Natural killer cell treated with Interleukin-12 subunit alpha and Interleukin-12 subunit beta and Interleukin-15 and Interleukin-18, amount 100 ng/mL, for 72 hours (primary cell): ENCODE results near the gene CCDC12. TPM values are rescaled to one million over a fixed set of nuclear protein-coding genes. Genes with fewer than 3 reads are reported as not detected.

ENCODE experiments used
- ATAC-seq, 2 donors: fragments of 150-1000 bp; cut with Tn5 transposase in 1 of 2; sonication (Bioruptor Pico), chemical (Tn5 transposase) in 1 of 2; 2 replicates each; pipeline ENCODE4 v1.10.0; 2021
- DNase-seq: peaks from one replicate; pipeline ENCODE4 v3.0.0; 2022; ENCODE audit warnings: low spot score
- H3K27ac Mint-ChIP-seq, 2 donors: 1 replicate in 1 of 2; 2 replicates in 1 of 2; pipeline ENCODE4 v1.8.0; 2022; ENCODE audit warnings: mixed read lengths in 2 of 2, mild to moderate bottlenecking in 1 of 2, moderate library complexity in 1 of 2
- H3K27me3 Mint-ChIP-seq, 2 donors: 1 replicate in 1 of 2; 2 replicates in 1 of 2; pipeline ENCODE4 v1.8.0; 2022; ENCODE audit warnings: mixed read lengths in 2 of 2
- H3K36me3 Mint-ChIP-seq: one replicate; pipeline ENCODE4 v1.8.0; 2022; ENCODE audit warnings: mixed read lengths
- H3K4me1 Mint-ChIP-seq, 2 donors: 1 replicate in 1 of 2; 2 replicates in 1 of 2; pipeline ENCODE4 v1.8.0; 2022; ENCODE audit warnings: low read depth in 2 of 2, mixed read lengths in 2 of 2, mild to moderate bottlenecking in 1 of 2
- H3K4me3 Mint-ChIP-seq: one replicate; pipeline ENCODE4 v1.8.0; 2022; ENCODE audit warnings: mixed read lengths
- H3K9me3 Mint-ChIP-seq: 2 replicates; pipeline ENCODE4 v1.8.0; 2022; ENCODE audit warnings: mixed read lengths
- total RNA-seq, 2 donors: library from RNA; stranded (reverse); gene quantifications; one replicate each; pipeline ENCODE4 v1.2.3, GENCODE V29; 2022

Gene CCDC12
- total RNA-seq, 2 donors from 2014 or later, result 58.0 to 89.8 TPM

GRCh38 chr3:46926039-46926438 is 50.5 kb downstream of the CCDC12 start:
- Mint-ChIP-seq H3K9me3 (peaks cover 4% of the 10 kb centered on the region), H3K4me1 (peaks cover 56 to 62% of the 10 kb centered on the region in 2 donors), H3K36me3 (peaks cover 12% of the 10 kb centered on the region), H3K27ac (peak overlapping the region in 1 of 2 donors; percentile 57), H3K4me3 (peak overlapping the region; percentile 26), H3K27me3 (no peaks in the 10 kb centered on the region)
- ATAC-seq, result no peak
- no peak for DNase-seq

GRCh38 chr3:46925585-46925934 is 51.0 kb downstream of the CCDC12 start:
- DNase-seq (no peak), ATAC-seq (no peak)
- Mint-ChIP-seq H3K4me3 (peak overlapping the region; percentile 26), H3K27ac (peak overlapping the region in 1 of 2 donors; percentile 57), H3K36me3 (peaks cover 12% of the 10 kb centered on the region), H3K27me3 (no peaks in the 10 kb centered on the region), H3K9me3 (peaks cover 4% of the 10 kb centered on the region), H3K4me1 (peaks cover 52 to 57% of the 10 kb centered on the region in 2 donors)

- DNase-seq, result no peak
- peaks cover 50 to 53% of the 10 kb centered on the region in 2 donors for H3K4me1 Mint-ChIP-seq
- H3K27me3 Mint-ChIP-seq, result no peaks in the 10 kb centered on the region
Observed at GRCh38 chr3:46924921-46925584, 51.5 kb downstream of the CCDC12 start.

GRCh38 chr3:46923559-46924350 is 52.8 kb downstream of the CCDC12 start:
- Mint-ChIP-seq H3K27ac (peak overlapping the region in 1 of 2 donors; percentile 48), H3K27me3 (no peaks in the 10 kb centered on the region), H3K4me1 (peaks cover 49 to 52% of the 10 kb centered on the region in 2 donors), H3K9me3 (peaks cover 3% of the 10 kb centered on the region), H3K36me3 (peaks cover 15% of the 10 kb centered on the region), H3K4me3 (no peak overlapping the region)
- DNase-seq (no peak), ATAC-seq (peak; percentile 31 to 64)

More at GRCh38 chr3:46924921-46925584, 51.5 kb downstream of the CCDC12 start:
- H3K27ac Mint-ChIP-seq, result peak overlapping the region in 1 of 2 donors; percentile 57
- peak overlapping the region; percentile 39 for H3K4me3 Mint-ChIP-seq
- peaks cover 4% of the 10 kb centered on the region for H3K9me3 Mint-ChIP-seq
- peak; percentile 26 to 50 for ATAC-seq
- H3K36me3 Mint-ChIP-seq, result peaks cover 15% of the 10 kb centered on the region

GRCh38 chr3:46922871-46923558 is 53.5 kb downstream of the CCDC12 start:
- H3K27ac Mint-ChIP-seq, result peak overlapping the region in 1 of 2 donors; percentile 48
- ATAC-seq (no peak), DNase-seq (no peak)
- H3K4me3 Mint-ChIP-seq, result no peak overlapping the region
- peaks cover 16% of the 10 kb centered on the region for H3K36me3 Mint-ChIP-seq
- peaks cover 46 to 51% of the 10 kb centered on the region in 2 donors for H3K4me1 Mint-ChIP-seq
- H3K27me3 Mint-ChIP-seq, result no peaks in the 10 kb centered on the region
- H3K9me3 Mint-ChIP-seq, result no peaks in the 10 kb centered on the region

- no peak for ATAC-seq
- Mint-ChIP-seq H3K4me3 (no peak overlapping the region), H3K27me3 (no peaks in the 10 kb centered on the region), H3K36me3 (peaks cover 21% of the 10 kb centered on the region), H3K9me3 (no peaks in the 10 kb centered on the region), H3K4me1 (peaks cover 44 to 51% of the 10 kb centered on the region in 2 donors), H3K27ac (no peak overlapping the region)
- no peak for DNase-seq
Observed at GRCh38 chr3:46922426-46922825, 54.1 kb downstream of the CCDC12 start.

GRCh38 chr3:46921871-46922271 is 54.7 kb downstream of the CCDC12 start:
- H3K36me3 Mint-ChIP-seq, result peaks cover 21% of the 10 kb centered on the region
- no peak overlapping the region for H3K27ac Mint-ChIP-seq
- ATAC-seq, result no peak
- no peak overlapping the region for H3K4me3 Mint-ChIP-seq
- peaks cover 42 to 51% of the 10 kb centered on the region in 2 donors for H3K4me1 Mint-ChIP-seq
- no peak for DNase-seq
- no peaks in the 10 kb centered on the region for H3K27me3 Mint-ChIP-seq
- no peaks in the 10 kb centered on the region for H3K9me3 Mint-ChIP-seq

- no peak for DNase-seq
- no peak for ATAC-seq
- no peak overlapping the region for H3K4me3 Mint-ChIP-seq
- no peak overlapping the region for H3K27ac Mint-ChIP-seq
- H3K27me3 Mint-ChIP-seq, result no peaks in the 10 kb centered on the region
- peaks cover 21% of the 10 kb centered on the region for H3K36me3 Mint-ChIP-seq
- H3K4me1 Mint-ChIP-seq, result peaks cover 45 to 51% of the 10 kb centered on the region in 2 donors
- no peaks in the 10 kb centered on the region for H3K9me3 Mint-ChIP-seq
Observed at GRCh38 chr3:46921041-46921440, 55.5 kb downstream of the CCDC12 start.

GRCh38 chr3:46918634-46919033 is 57.9 kb downstream of the CCDC12 start:
- H3K27ac Mint-ChIP-seq, result peak overlapping the region in 1 of 2 donors; percentile 36
- no peaks in the 10 kb centered on the region for H3K27me3 Mint-ChIP-seq
- no peaks in the 10 kb centered on the region for H3K9me3 Mint-ChIP-seq
- DNase-seq, result no peak
- H3K4me3 Mint-ChIP-seq, result no peak overlapping the region
- H3K36me3 Mint-ChIP-seq, result peaks cover 28% of the 10 kb centered on the region
- peaks cover 40 to 61% of the 10 kb centered on the region in 2 donors for H3K4me1 Mint-ChIP-seq
- ATAC-seq, result no peak

GRCh38 chr3:46918202-46918601 is 58.3 kb downstream of the CCDC12 start:
- Mint-ChIP-seq H3K9me3 (no peaks in the 10 kb centered on the region), H3K36me3 (peaks cover 32% of the 10 kb centered on the region), H3K27me3 (no peaks in the 10 kb centered on the region), H3K27ac (peak overlapping the region in 1 of 2 donors; percentile 36), H3K4me1 (peaks cover 39 to 61% of the 10 kb centered on the region in 2 donors), H3K4me3 (no peak overlapping the region)
- DNase-seq, result no peak
- no peak for ATAC-seq

- H3K9me3 Mint-ChIP-seq, result no peaks in the 10 kb centered on the region
- no peak overlapping the region for H3K27ac Mint-ChIP-seq
- ATAC-seq (no peak), DNase-seq (no peak)
- H3K36me3 Mint-ChIP-seq, result peaks cover 32% of the 10 kb centered on the region
- no peak overlapping the region for H3K4me3 Mint-ChIP-seq
- H3K4me1 Mint-ChIP-seq, result peaks cover 35 to 59% of the 10 kb centered on the region in 2 donors
- H3K27me3 Mint-ChIP-seq, result no peaks in the 10 kb centered on the region
Observed at GRCh38 chr3:46917257-46917656, 59.3 kb downstream of the CCDC12 start.

GRCh38 chr3:46916799-46917198 is 59.7 kb downstream of the CCDC12 start:
- H3K4me3 Mint-ChIP-seq, result no peak overlapping the region
- ATAC-seq, result no peak
- peaks cover 35 to 59% of the 10 kb centered on the region in 2 donors for H3K4me1 Mint-ChIP-seq
- H3K27me3 Mint-ChIP-seq, result no peaks in the 10 kb centered on the region
- peaks cover 32% of the 10 kb centered on the region for H3K36me3 Mint-ChIP-seq
- no peak overlapping the region for H3K27ac Mint-ChIP-seq
- no peaks in the 10 kb centered on the region for H3K9me3 Mint-ChIP-seq
- DNase-seq, result no peak

GRCh38 chr3:46916278-46916677 is 60.3 kb downstream of the CCDC12 start:
- Mint-ChIP-seq H3K9me3 (no peaks in the 10 kb centered on the region), H3K27me3 (no peaks in the 10 kb centered on the region), H3K27ac (no peak overlapping the region)

More at GRCh38 chr3:46916278-46916677, 60.3 kb downstream of the CCDC12 start:
- H3K4me3 Mint-ChIP-seq, result no peak overlapping the region
- peaks cover 35 to 59% of the 10 kb centered on the region in 2 donors for H3K4me1 Mint-ChIP-seq
- no peak for ATAC-seq
- DNase-seq, result no peak
- peaks cover 32% of the 10 kb centered on the region for H3K36me3 Mint-ChIP-seq
